Loucy (cell line): ENCODE data around the gene SLCO4A1.

Experiments used
- CTCF ChIP-seq: fragments of 200-600 bp; sonication (generic); conservative IDR thresholded peaks from 2 replicates; pipeline ENCODE4 v1.5.1; 2014; ENCODE audit warnings: mild to moderate bottlenecking, antibody characterized with exemption, low read length
- EZH2phosphoT487 ChIP-seq: fragments of 200-600 bp; IDR thresholded peaks from 2 replicates; pipeline ENCODE4 v1.6.1; 2018; ENCODE audit warnings: antibody characterized with exemption, mild to moderate bottlenecking, moderate library complexity, borderline replicate concordance

GRCh38 chr20:62657956-62658355 lies 15.7 kb downstream of the SLCO4A1 start:
- no peak for TF ChIP-seq CTCF
- TF ChIP-seq EZH2phosphoT487, result no peak
